Measurements from ENCODE around the gene XAGE3.
"Not testable (repeated sequence)": the region's sequence is repeated elsewhere in the genome, so short reads cannot be mapped to it uniquely, and the experiment has no call there.

DNA sequence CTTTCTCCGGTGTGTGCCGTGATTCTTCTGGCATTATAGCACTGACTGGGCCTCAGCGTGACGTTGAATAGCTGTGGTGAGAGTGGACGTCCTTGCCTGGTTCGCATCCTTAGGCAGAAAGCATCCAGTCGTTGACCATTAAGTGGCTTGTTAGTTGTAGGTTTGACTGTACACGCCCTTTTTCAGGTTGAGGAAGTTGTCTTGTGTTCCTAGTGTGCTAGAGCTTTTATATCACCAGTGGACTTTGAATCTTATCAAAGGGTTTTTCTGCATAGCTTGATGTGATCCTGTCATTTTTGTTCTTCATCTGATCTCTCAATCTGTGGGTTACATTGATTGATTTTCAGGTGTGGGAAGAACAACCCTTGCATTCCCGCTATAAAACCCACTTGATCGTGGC, 37.6 kb upstream of the XAGE3 start:
- not testable (repeated sequence) for TF ChIP-seq EZH2 (IDR thresholded peaks at IDR 0.05; ENCODE audit: borderline replicate concordance, low read length)
- TF ChIP-seq, protein P1, sequence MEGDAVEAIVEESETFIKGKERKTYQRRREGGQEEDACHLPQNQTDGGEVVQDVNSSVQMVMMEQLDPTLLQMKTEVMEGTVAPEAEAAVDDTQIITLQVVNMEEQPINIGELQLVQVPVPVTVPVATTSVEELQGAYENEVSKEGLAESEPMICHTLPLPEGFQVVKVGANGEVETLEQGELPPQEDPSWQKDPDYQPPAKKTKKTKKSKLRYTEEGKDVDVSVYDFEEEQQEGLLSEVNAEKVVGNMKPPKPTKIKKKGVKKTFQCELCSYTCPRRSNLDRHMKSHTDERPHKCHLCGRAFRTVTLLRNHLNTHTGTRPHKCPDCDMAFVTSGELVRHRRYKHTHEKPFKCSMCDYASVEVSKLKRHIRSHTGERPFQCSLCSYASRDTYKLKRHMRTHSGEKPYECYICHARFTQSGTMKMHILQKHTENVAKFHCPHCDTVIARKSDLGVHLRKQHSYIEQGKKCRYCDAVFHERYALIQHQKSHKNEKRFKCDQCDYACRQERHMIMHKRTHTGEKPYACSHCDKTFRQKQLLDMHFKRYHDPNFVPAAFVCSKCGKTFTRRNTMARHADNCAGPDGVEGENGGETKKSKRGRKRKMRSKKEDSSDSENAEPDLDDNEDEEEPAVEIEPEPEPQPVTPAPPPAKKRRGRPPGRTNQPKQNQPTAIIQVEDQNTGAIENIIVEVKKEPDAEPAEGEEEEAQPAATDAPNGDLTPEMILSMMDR (conservative IDR thresholded peaks at IDR 0.05 in 1 of 2, IDR thresholded peaks at IDR 0.05 in 1 of 2; ENCODE audit: extremely low read depth in 1 of 2, insufficient read depth in 1 of 2, low read depth in 1 of 2, low read length in 2 of 2): not testable (repeated sequence)
